HepG2 (cell line): Measurements from ENCODE around the gene IDUA. TPM values are rescaled to one million over a fixed set of nuclear protein-coding genes. Genes with fewer than 3 reads are reported as not detected.

ENCODE experiments used
- ATAC-seq: fragments of 200-7000 bp; cut with Tn5 transposase; 3 replicates; pipeline ENCODE4 v1.9.1; 2020; ENCODE audit warnings: mild to moderate bottlenecking, moderate library complexity
- BruUV-seq: library from RNA; stranded (reverse); fragments of 400-500 nt; replicated peaks from 2 replicates; lab custom pipeline; 2021; lab: Mats Ljungman, UMichigan
- CTCF ChIA-PET: fragments of 300-600 bp; formaldehyde crosslinking; extraction: SDS; loops from one replicate; lab custom pipeline; 2021; ENCODE audit warnings: low total read pairs, inconsistent platforms, low intra/inter-chr PET ratio; lab: Yijun Ruan, JAX
- POLR2A ChIA-PET: fragments of 350-600 bp; sonication (Branson Sonifier 250); formaldehyde crosslinking; loops from one replicate; lab custom pipeline; 2020; ENCODE audit warnings: antibody characterized with exemption, inconsistent platforms; lab: Yijun Ruan, JAX
- DNase-seq: peaks from one replicate; pipeline ENCODE4 v3.0.0-alpha.2; 2015; ENCODE audit warnings: low spot score
- FAIRE-seq: peaks from 3 replicates; lab custom pipeline; 2011; peaks lifted over from hg19 to GRCh38; lab: Jason Lieb, UNC
- H2AFZ ChIP-seq: one replicate; pipeline ENCODE4 v1.6.1; 2011; ENCODE audit warnings: low read length, inconsistent platforms
- H3K27ac ChIP-seq: fragments of 300-600 bp; 3 replicates; pipeline ENCODE4 v1.8.0; 2011; ENCODE audit warnings: mixed run types, mild to moderate bottlenecking, mixed read lengths, low read length, inconsistent platforms; ENCODE audit not compliant: insufficient read depth; ENCODE audit errors: extremely low read length
- H3K27me3 ChIP-seq, 2 experiments: fragments of 200-600 bp in 1 of 2; 2 replicates in 1 of 2; 3 replicates in 1 of 2; pipeline versions ENCODE4 v1.6.0 to v1.8.0; 2011; ENCODE audit warnings: low read length in 2 of 2, mild to moderate bottlenecking in 2 of 2, moderate library complexity in 2 of 2, inconsistent platforms in 1 of 2; ENCODE audit not compliant: insufficient read depth in 2 of 2, control insufficient read depth in 1 of 2
- H3K36me3 ChIP-seq, 2 experiments: fragments of 200-600 bp in 1 of 2; replicated peaks in 1 of 2; 2 replicates in 1 of 2; 3 replicates in 1 of 2; pipeline versions ENCODE4 v1.5.1 to v1.8.0; 2011; ENCODE audit warnings: low read length in 2 of 2, inconsistent platforms in 1 of 2; ENCODE audit not compliant: insufficient read depth in 2 of 2, control insufficient read depth in 1 of 2
- H3K4me1 ChIP-seq: 2 replicates; pipeline ENCODE4 v1.5.1; 2012; ENCODE audit warnings: low read length, inconsistent platforms; ENCODE audit not compliant: insufficient read depth
- H3K4me2 ChIP-seq: 2 replicates; pipeline ENCODE4 v1.6.0; 2011; ENCODE audit warnings: low read depth, low read length, inconsistent platforms
- H3K4me3 ChIP-seq, 3 experiments: fragments of 200-600 bp in 1 of 3; sonication (generic), shearing (Covaris generic) in 1 of 3; replicated peaks in 1 of 3; 2 replicates each; pipeline ENCODE4 v1.5.1; 2011 to 2016; ENCODE audit warnings: low read length in 3 of 3, inconsistent platforms in 2 of 3, low read depth in 2 of 3, mild to moderate bottlenecking in 2 of 3, control low read depth in 1 of 3, mixed read lengths in 1 of 3; ENCODE audit not compliant: insufficient read depth in 1 of 3
- H3K79me2 ChIP-seq: one replicate; pipeline ENCODE4 v1.6.1; 2011; ENCODE audit warnings: low read length, inconsistent platforms; ENCODE audit not compliant: insufficient read depth
- H3K9ac ChIP-seq: 2 replicates; pipeline ENCODE4 v1.6.0; 2011; ENCODE audit warnings: mild to moderate bottlenecking, low read depth, low read length, inconsistent platforms; ENCODE audit not compliant: insufficient read depth
- H3K9me3 ChIP-seq: 2 replicates; pipeline ENCODE4 v1.5.1; 2012; ENCODE audit warnings: mild to moderate bottlenecking, low read length
- H4K20me1 ChIP-seq: 2 replicates; pipeline ENCODE4 v1.6.0; 2011; ENCODE audit warnings: inconsistent platforms, mild to moderate bottlenecking, low read length, moderate library complexity; ENCODE audit not compliant: insufficient read depth
- BCLAF1 ChIP-seq: fragments of 450-650 bp; IDR thresholded peaks from 2 replicates; pipeline ENCODE4 v1.6.1; 2017; ENCODE audit warnings: mild to moderate bottlenecking
- ERF ChIP-seq: IDR thresholded peaks from 2 replicates; pipeline ENCODE4 v1.6.1; 2018; ENCODE audit warnings: missing biosample characterization, missing genetic modification reagents
- HNF4A ChIP-seq: sonication (generic); formaldehyde crosslinking; IDR thresholded peaks from 2 replicates; pipeline ENCODE4 v1.4.0; 2020; ENCODE audit warnings: missing genetic modification reagents
- KDM6A ChIP-seq: IDR thresholded peaks from 2 replicates; pipeline ENCODE4 v1.6.1; 2016; ENCODE audit warnings: low read depth
- KLF16 ChIP-seq, 2 experiments: sonication (generic) in 1 of 2; formaldehyde crosslinking in 1 of 2; IDR thresholded peaks; 2 replicates each; pipeline versions ENCODE4 v1.6.1 to v1.8.0; 2016 to 2023; ENCODE audit warnings: missing genetic modification reagents in 2 of 2, missing compliant biosample characterization in 1 of 2
- KMT2B ChIP-seq: IDR thresholded peaks from 2 replicates; pipeline ENCODE4 v1.6.1; 2016; ENCODE audit warnings: missing genetic modification reagents, missing compliant biosample characterization
- MIER3 ChIP-seq: IDR thresholded peaks from 2 replicates; pipeline ENCODE4 v1.6.1; 2016; ENCODE audit warnings: missing compliant biosample characterization, borderline replicate concordance
- NONO ChIP-seq, 2 experiments: fragments of 450-650 bp in 1 of 2; sonication (generic) in 1 of 2; formaldehyde crosslinking in 1 of 2; IDR thresholded peaks in 1 of 2; conservative IDR thresholded peaks in 1 of 2; 2 replicates each; pipeline versions ENCODE4 v1.6.1 to v1.8.0; 2017 to 2022; ENCODE audit warnings: mild to moderate bottlenecking in 1 of 2, missing genetic modification reagents in 1 of 2, moderate library complexity in 1 of 2
- NRL ChIP-seq: sonication (generic); formaldehyde crosslinking; IDR thresholded peaks from 2 replicates; pipeline ENCODE4 v1.5.0; 2020; ENCODE audit warnings: missing genetic modification reagents, mild to moderate bottlenecking, moderate library complexity, borderline replicate concordance
- PHF8 ChIP-seq: sonication (generic); formaldehyde crosslinking; IDR thresholded peaks from 2 replicates; pipeline ENCODE4 v1.5.0; 2020; ENCODE audit warnings: missing genetic modification reagents
- REL ChIP-seq: sonication (generic); formaldehyde crosslinking; conservative IDR thresholded peaks from 2 replicates; pipeline ENCODE4 v1.8.0; 2022; ENCODE audit warnings: mild to moderate bottlenecking, missing genetic modification reagents, moderate library complexity
- SIX1 ChIP-seq: sonication (generic); formaldehyde crosslinking; IDR thresholded peaks from 2 replicates; pipeline ENCODE4 v1.4.0; 2020; ENCODE audit warnings: missing genetic modification reagents, borderline replicate concordance
- THAP8 ChIP-seq: sonication (generic); formaldehyde crosslinking; IDR thresholded peaks from 2 replicates; pipeline ENCODE4 v1.5.1; 2020; ENCODE audit warnings: missing genetic modification reagents, mild to moderate bottlenecking, borderline replicate concordance
- TRIM24 ChIP-seq: sonication (generic); formaldehyde crosslinking; IDR thresholded peaks from 2 replicates; pipeline ENCODE4 v1.8.0; 2022; ENCODE audit warnings: mild to moderate bottlenecking, missing genetic modification reagents
- ZBTB20 ChIP-seq: sonication (generic); formaldehyde crosslinking; IDR thresholded peaks from 2 replicates; pipeline ENCODE4 v1.8.1; 2023; ENCODE audit warnings: missing genetic modification reagents, low read depth, mild to moderate bottlenecking, borderline replicate concordance
- ZGPAT ChIP-seq: IDR thresholded peaks from 2 replicates; pipeline ENCODE4 v1.6.1; 2016; ENCODE audit warnings: mild to moderate bottlenecking
- ZNF3 ChIP-seq: IDR thresholded peaks from 2 replicates; pipeline ENCODE4 v1.7.0; 2017; ENCODE audit warnings: inconsistent platforms
- ZNF644 ChIP-seq: IDR thresholded peaks from 2 replicates; pipeline ENCODE4 v1.6.1; 2016; ENCODE audit warnings: low read depth
- ZNF652 ChIP-seq: IDR thresholded peaks from 2 replicates; pipeline ENCODE4 v1.6.1; 2016; ENCODE audit warnings: low read depth, borderline replicate concordance
- ZSCAN31 ChIP-seq: sonication (generic); formaldehyde crosslinking; IDR thresholded peaks from 2 replicates; pipeline ENCODE4 v1.5.0; 2020; ENCODE audit warnings: low read depth, mild to moderate bottlenecking, missing genetic modification reagents
- WGBS: methylation state at CpG from one replicate; pipeline ENCODE4 v1.1.6; 2017; ENCODE audit warnings: low lambda C conversion rate; 5-methylcytosine and 5-hydroxymethylcytosine counted together
- in situ Hi-C: cut with HindIII; loops from 2 replicates; pipeline ENCODE4 v1.10.0; 2017; ENCODE audit warnings: low pct_unique_long_range_greater_than_20kb; ENCODE audit not compliant: extremely low pct_ligation_motif_present
- intact Hi-C: fragments of 100-400 bp; cut with micrococcal nuclease; formaldehyde crosslinking; loops from one replicate; pipeline ENCODE4 v1.10.0; 2022; ENCODE audit not compliant: unreplicated experiment
- polyA plus RNA-seq, 8 experiments: library from polyadenylated mRNA; depleted of rRNA in 3 of 8; stranded (reverse) in 7 of 8; unstranded in 1 of 8; fragments of >200 nt; fragmentation: Illumina TruSeq in 4 of 8; extraction: Trizol in 4 of 8; gene quantifications; 2 replicates each; pipeline versions ENCODE4 v1.2.1 to v1.2.3, GENCODE V29; 2011 to 2016; ENCODE audit warnings: low read depth in 4 of 8, missing spikeins in 1 of 8, mixed read lengths in 1 of 8; ENCODE audit not compliant: insufficient read depth in 1 of 8
- total RNA-seq, 5 experiments: library from RNA; depleted of rRNA; stranded (reverse); fragments of >200 nt; fragmentation: Illumina TruSeq; extraction: Trizol; gene quantifications; 2 replicates each; pipeline ENCODE4 v1.2.3, GENCODE V29; 2016; ENCODE audit warnings: low read depth in 1 of 5

IDUA gene
- total and polyA plus RNA-seq, 2 of the 13 experiments (the other 11 are each of a cell fraction or from before 2014, with no cell fraction given) = 0.77 to 1.0 TPM

GRCh38 chr4:986428-986878 lies 391 bp upstream of the IDUA start:
- in situ Hi-C loops (loop anchor here (5.0 to 10.0 kb wide), 2 partner anchors 54 to 172 kb away; partner anchors contain the start of genes GAK and TMEM175), intact Hi-C loops (loop anchor here (2.0 kb wide), 1 partner anchor 56 kb away; no protein-coding TSS in a partner anchor)
- Histone ChIP-seq H3K4me3 (peak overlapping the region; percentile 54 to 75 (median 55)), H2AFZ (no peak overlapping the region), H3K36me3 (peaks cover 9 to 15% of the 10 kb centered on the region in 2 experiments; a peak in 4 of 5 replicates), H4K20me1 (no peaks in the 10 kb centered on the region), H3K9ac (peak overlapping the region; percentile 69), H3K79me2 (peaks cover 6% of the 10 kb centered on the region), H3K27me3 (peaks cover 0 to 10% of the 10 kb centered on the region in 2 experiments; a peak in 1 of 5 replicates), H3K4me1 (peaks cover 38% of the 10 kb centered on the region), H3K27ac (peak overlapping the region; percentile 64), H3K4me2 (peak overlapping the region; percentile 91), H3K9me3 (no peaks in the 10 kb centered on the region)
- ChIA-PET CTCF (interaction anchor here (1.3 kb wide), 1 partner anchor 60 kb away, joined by 5 read pairs; no protein-coding TSS in a partner anchor), POLR2A (interaction anchor here (0.8 to 3.2 kb wide), 9 partner anchors 12 to 244 kb away, joined by 3 to 25 read pairs (median 3); partner anchors contain the start of genes GAK and TMEM175)
- BruUV-seq = no TSS peak
- DNase-seq (no peak), ATAC-seq (no peak), FAIRE-seq (peak; percentile 8)
- 2% methylated on average over 6 of the region's 14 CpGs for WGBS
- TF ChIP-seq ZNF3 (CRISPR knock-in tag) = no peak
- no peak for TF ChIP-seq ZNF652
- TF ChIP-seq KDM6A (CRISPR knock-in tag) = no peak
- no peak for TF ChIP-seq ZBTB20 (CRISPR knock-in tag)
- no peak for TF ChIP-seq BCLAF1
- no peak for TF ChIP-seq ZNF644
- peak; percentile 26; the same call in 1 of the 2 replicates for TF ChIP-seq REL (CRISPR knock-in tag)
- no peak for TF ChIP-seq KLF16 (CRISPR knock-in tag; IDR thresholded peaks at IDR 0.05)
- TF ChIP-seq NRL = 0 out of 2 replicates have a peak, but pooled peaks have one; percentile 73
- TF ChIP-seq TRIM24 = no peak
- TF ChIP-seq KMT2B (CRISPR knock-in tag) = no peak
- TF ChIP-seq ERF = no peak
- TF ChIP-seq ZSCAN31 (CRISPR knock-in tag) = 0 out of 2 replicates have a peak, but pooled peaks have one; percentile 12
- TF ChIP-seq ZGPAT (CRISPR knock-in tag) = 0 out of 2 replicates have a peak, but pooled peaks have one; percentile 16
- TF ChIP-seq MIER3 (CRISPR knock-in tag) = 0 out of 2 replicates have a peak, but pooled peaks have one; percentile 25
- peak; percentile 28; the same call in 1 of the 2 replicates for TF ChIP-seq SIX1 (CRISPR knock-in tag)
- no peak for TF ChIP-seq HNF4A (CRISPR knock-in tag)
- no peak for TF ChIP-seq NONO (IDR thresholded peaks at IDR 0.05)
- TF ChIP-seq NONO (CRISPR knock-in tag; conservative IDR thresholded peaks at IDR 0.05) = no peak
- TF ChIP-seq THAP8 = no peak
- TF ChIP-seq PHF8 (CRISPR knock-in tag) = peak; percentile 59
